Measurements from ENCODE around the gene SPRR4.

SPRR4 gene

GRCh38 chr1:152972196-152972886, 1.9 kb downstream of the SPRR4 start:
- Histone ChIP-seq H3K4me1 (ENCODE audit: control insufficient read depth in 1 of 2, insufficient read depth in 1 of 2, low read depth in 1 of 2, low read length in 1 of 2) (no peaks in the 10 kb centered on the region), H3K36me3 (no peaks in the 10 kb centered on the region), H3K9me3 (no peaks in the 10 kb centered on the region), H3K27me3 (peaks cover 13% of the 10 kb centered on the region), H3K27ac (no peak overlapping the region), H3K4me3 (ENCODE audit: low read depth in 1 of 2, low read length in 1 of 2) (no peak overlapping the region)
- TF ChIP-seq CTCF (IDR thresholded peaks at IDR 0.05): no peak

- no peaks in the 10 kb centered on the region for H3K36me3 ChIP-seq
- TF ChIP-seq CTCF (IDR thresholded peaks at IDR 0.05): no peak
- no peaks in the 10 kb centered on the region for H3K9me3 ChIP-seq
- H3K27ac ChIP-seq: no peak overlapping the region
- H3K27me3 ChIP-seq: peaks cover 35% of the 10 kb centered on the region
- H3K4me3 ChIP-seq (ENCODE audit: low read depth in 1 of 2, low read length in 1 of 2): no peak overlapping the region
- no peaks in the 10 kb centered on the region for H3K4me1 ChIP-seq (ENCODE audit: control insufficient read depth in 1 of 2, insufficient read depth in 1 of 2, low read depth in 1 of 2, low read length in 1 of 2)
Measured at GRCh38 chr1:152976688-152977087, 6.2 kb downstream of the SPRR4 start.

- H3K27me3 ChIP-seq: peaks cover 35% of the 10 kb centered on the region
Measured at GRCh38 chr1:152977614-152978013, 7.2 kb downstream of the SPRR4 start.

GRCh38 chr1:152980676-152981075, 10.2 kb downstream of the SPRR4 start:
- Histone ChIP-seq H3K9me3 (no peaks in the 10 kb centered on the region), H3K4me3 (ENCODE audit: low read depth in 1 of 2, low read length in 1 of 2) (no peak overlapping the region), H3K27ac (no peak overlapping the region), H3K27me3 (peaks cover 41% of the 10 kb centered on the region), H3K4me1 (ENCODE audit: control insufficient read depth in 1 of 2, insufficient read depth in 1 of 2, low read depth in 1 of 2, low read length in 1 of 2) (no peaks in the 10 kb centered on the region), H3K36me3 (no peaks in the 10 kb centered on the region)
- no peak for TF ChIP-seq CTCF (IDR thresholded peaks at IDR 0.05)

More at GRCh38 chr1:152977614-152978013, 7.2 kb downstream of the SPRR4 start:
- TF ChIP-seq CTCF (IDR thresholded peaks at IDR 0.05): no peak
- H3K36me3 ChIP-seq: no peaks in the 10 kb centered on the region
- H3K9me3 ChIP-seq: no peaks in the 10 kb centered on the region
- H3K4me1 ChIP-seq (ENCODE audit: control insufficient read depth in 1 of 2, insufficient read depth in 1 of 2, low read depth in 1 of 2, low read length in 1 of 2): no peaks in the 10 kb centered on the region
- no peak overlapping the region for H3K27ac ChIP-seq
- H3K4me3 ChIP-seq (ENCODE audit: low read depth in 1 of 2, low read length in 1 of 2): no peak overlapping the region

- Histone ChIP-seq H3K27me3 (peaks cover 35% of the 10 kb centered on the region), H3K4me1 (ENCODE audit: control insufficient read depth in 1 of 2, insufficient read depth in 1 of 2, low read depth in 1 of 2, low read length in 1 of 2) (no peaks in the 10 kb centered on the region), H3K9me3 (no peaks in the 10 kb centered on the region), H3K36me3 (no peaks in the 10 kb centered on the region), H3K4me3 (ENCODE audit: low read depth in 1 of 2, low read length in 1 of 2) (no peak overlapping the region), H3K27ac (no peak overlapping the region)
- no peak for TF ChIP-seq CTCF (IDR thresholded peaks at IDR 0.05)
Measured at GRCh38 chr1:152981146-152981871, 10.9 kb downstream of the SPRR4 start.

Data from neutrophil (primary cell).